ENCODE results near the gene CDCA8. TPM values are rescaled to one million over a fixed set of nuclear protein-coding genes. Genes with fewer than 3 reads are reported as not detected.

CDCA8 gene
- total and polyA plus RNA-seq, 2 of the 4 experiments (the other 2 are of a cell fraction), result 5.9 to 25.7 TPM

- H3K27ac ChIP-seq (ENCODE audit: insufficient read depth, low read length), result no peak overlapping the region
- no peaks in the 10 kb centered on the region for H3K9me1 ChIP-seq (ENCODE audit: insufficient read depth, low read length)
- H3K4me2 ChIP-seq (ENCODE audit: low read depth, low read length), result no peak overlapping the region
- H2BK5ac ChIP-seq (ENCODE audit: low read depth, low read length, poor library complexity, severe bottlenecking), result no peak overlapping the region
- H3K23ac ChIP-seq (ENCODE audit: low read depth, low read length), result no peak overlapping the region
- no peak overlapping the region for H2AFZ ChIP-seq (replicated peaks; ENCODE audit: low read length, poor library complexity)
- ATAC-seq (ENCODE audit: low read depth) (no peak), DNase-seq (no peak)
- no peak overlapping the region for H3K56ac ChIP-seq (ENCODE audit: extremely low read depth, insufficient read depth, low read length)
- no peaks in the 10 kb centered on the region for H3K36me3 ChIP-seq (ENCODE audit: control insufficient read depth, insufficient read depth, low read length)
- no peak for TF ChIP-seq MXI1 (IDR thresholded peaks at IDR 0.05; ENCODE audit: borderline replicate concordance, low read depth, low read length)
- TF ChIP-seq MAFK (IDR thresholded peaks at IDR 0.05; ENCODE audit: low read depth, low read length), result no peak
- no peak for TF ChIP-seq RFX5 (IDR thresholded peaks at IDR 0.05; ENCODE audit: low read depth, low read length)
- no peak for TF ChIP-seq RCOR1 (IDR thresholded peaks at IDR 0.05; ENCODE audit: insufficient replicate concordance, low read length)
- TF ChIP-seq POLR2A (IDR thresholded peaks at IDR 0.05; ENCODE audit: low read depth, low read length), result no peak
- TF ChIP-seq FOS (IDR thresholded peaks at IDR 0.05; ENCODE audit: low read depth, low read length), result no peak
- TF ChIP-seq SMC3 (IDR thresholded peaks at IDR 0.05; ENCODE audit: low read depth, low read length), result no peak
- no peak for TF ChIP-seq ELK1 (IDR thresholded peaks at IDR 0.05; ENCODE audit: borderline replicate concordance, low read depth, low read length)
- no peak for TF ChIP-seq CEBPB (IDR thresholded peaks at IDR 0.05; ENCODE audit: low read depth, low read length)
- TF ChIP-seq MAZ (IDR thresholded peaks at IDR 0.05; ENCODE audit: borderline replicate concordance, low read depth, low read length), result no peak
- no peak for TF ChIP-seq USF2 (IDR thresholded peaks at IDR 0.05; ENCODE audit: low read depth, low read length)
- H3K4me1 ChIP-seq (ENCODE audit: control insufficient read depth, insufficient read depth, low read length), result no peaks in the 10 kb centered on the region
- H2AK5ac ChIP-seq (ENCODE audit: low read depth, low read length), result no peak overlapping the region
- H4K20me1 ChIP-seq (ENCODE audit: insufficient read depth, low read length), result no peaks in the 10 kb centered on the region
- POLR2A ChIA-PET (ENCODE audit: unreplicated experiment), result no interaction called here
- H3K18ac ChIP-seq (ENCODE audit: low read depth, low read length), result no peak overlapping the region
- H2BK120ac ChIP-seq (ENCODE audit: low read depth, low read length), result no peak overlapping the region
- CTCF ChIA-PET, result no interaction called here
- WGBS, 2 experiments (ENCODE audit: extremely low coverage in 2 of 2, insufficient read length in 1 of 2), result 81% methylated on average over 2 of the region's 4 CpGs; no CpG with 5 or more reads in 1 of the 2 experiments
- no peak overlapping the region for H3K14ac ChIP-seq (replicated peaks; ENCODE audit: low read depth, low read length)
- H3K9ac ChIP-seq (ENCODE audit: low read depth, low read length), result no peak overlapping the region
- no peaks in the 10 kb centered on the region for H3K9me3 ChIP-seq (ENCODE audit: control insufficient read depth, insufficient read depth, low read length)
- no peak overlapping the region for H3K4ac ChIP-seq (ENCODE audit: low read depth, low read length)
- in situ Hi-C loops (cut with MboI; ENCODE audit: low sequenced_read_pairs) (no loop called here), dilution Hi-C loops (cut with HindIII; ENCODE audit: low sequenced_read_pairs, unreplicated experiment) (no loop called here), intact Hi-C loops (cut with micrococcal nuclease) (no loop called here)
- peaks cover 43% of the 10 kb centered on the region for H3K27me3 ChIP-seq (ENCODE audit: control insufficient read depth, insufficient read depth, low read length)
- no peak overlapping the region for H4K5ac ChIP-seq (ENCODE audit: low read depth, low read length)
- H3K79me1 ChIP-seq (ENCODE audit: low read depth in 1 of 2, low read length in 2 of 2), result no peaks in the 10 kb centered on the region
- no peak overlapping the region for H4K91ac ChIP-seq (ENCODE audit: insufficient read depth, low read depth, low read length)
- H2BK20ac ChIP-seq (ENCODE audit: low read depth, low read length), result no peak overlapping the region
- no peak overlapping the region for H2BK15ac ChIP-seq (ENCODE audit: low read depth, low read length)
- no TSS peak for BruUV-seq (replicated peaks)
- H2AK9ac ChIP-seq (replicated peaks; ENCODE audit: low read depth, low read length, poor library complexity), result no peak overlapping the region
- no peak overlapping the region for H3K4me3 ChIP-seq (ENCODE audit: insufficient read depth, low read depth, low read length)
- H4K8ac ChIP-seq (ENCODE audit: low read depth in 2 of 2, low read length in 2 of 2), result no peak overlapping the region
Observed at GRCh38 chr1:37728416-37728815, 36.1 kb downstream of the CDCA8 start.

Data from IMR-90 (cell line).